Measurements from ENCODE around the gene TMPRSS9.

Gene TMPRSS9

DNA sequence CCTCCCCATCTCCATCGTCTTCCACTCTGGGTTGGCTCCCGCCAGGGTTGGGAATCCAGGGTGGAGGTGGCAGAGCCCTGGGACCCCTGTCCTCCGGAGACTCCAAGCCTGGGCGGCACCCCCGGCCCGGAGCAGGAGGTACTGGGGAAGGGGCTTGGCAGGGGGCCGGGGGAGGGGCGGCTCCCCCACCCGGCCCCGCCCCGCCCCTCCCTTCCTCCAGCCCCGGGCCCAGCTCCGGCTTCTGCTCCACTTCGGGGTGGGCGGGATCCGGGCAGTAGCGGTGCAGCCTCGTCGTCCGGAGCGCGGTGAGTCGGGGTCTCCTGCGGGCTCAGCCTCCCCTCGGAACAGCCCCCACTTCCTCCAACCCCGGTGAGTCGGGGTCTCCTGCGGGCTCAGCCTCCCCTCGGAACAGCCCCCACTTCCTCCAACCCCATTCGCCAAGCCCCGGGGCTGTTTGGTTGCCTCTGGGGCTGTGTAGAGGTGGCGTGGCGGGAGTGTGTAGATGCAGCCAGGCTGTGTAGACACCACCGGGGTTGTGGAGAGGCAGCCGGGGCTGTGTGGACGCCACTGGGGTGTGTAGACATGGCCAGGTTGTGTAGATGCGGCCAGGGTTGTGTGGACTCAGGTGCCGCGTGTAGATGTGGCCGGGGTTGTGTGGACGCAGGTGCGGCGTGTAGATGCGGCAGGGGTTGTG is at the start of gene TMPRSS9:
Gene TMPRSS9 (plus strand): TSS at position 274 of the 694 bp plus-strand sequence. CDS start 29,521 bp downstream, outside the sequence.
- no peak for DNase-seq

DNA sequence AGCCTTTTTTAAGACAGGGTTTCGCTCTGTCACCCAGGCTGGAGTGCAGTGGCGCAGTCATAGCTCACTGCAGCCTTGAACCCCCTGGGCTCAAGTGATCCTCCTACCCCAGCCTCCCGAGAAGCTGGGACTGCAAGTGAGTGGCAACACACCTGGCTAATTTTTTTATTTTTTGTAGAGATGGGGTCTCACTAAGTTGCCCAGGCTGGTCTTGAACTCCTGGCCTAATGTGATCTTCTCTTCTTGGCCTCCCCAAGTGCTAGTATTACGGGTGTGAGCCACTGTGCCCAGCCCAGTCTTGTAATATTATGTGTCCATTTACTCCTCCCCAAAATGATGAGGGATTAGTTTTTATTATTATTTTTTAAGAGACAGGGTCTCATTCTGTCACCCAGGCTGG is 49.0 kb upstream of the TMPRSS9 start:
- no peak for DNase-seq

DNA sequence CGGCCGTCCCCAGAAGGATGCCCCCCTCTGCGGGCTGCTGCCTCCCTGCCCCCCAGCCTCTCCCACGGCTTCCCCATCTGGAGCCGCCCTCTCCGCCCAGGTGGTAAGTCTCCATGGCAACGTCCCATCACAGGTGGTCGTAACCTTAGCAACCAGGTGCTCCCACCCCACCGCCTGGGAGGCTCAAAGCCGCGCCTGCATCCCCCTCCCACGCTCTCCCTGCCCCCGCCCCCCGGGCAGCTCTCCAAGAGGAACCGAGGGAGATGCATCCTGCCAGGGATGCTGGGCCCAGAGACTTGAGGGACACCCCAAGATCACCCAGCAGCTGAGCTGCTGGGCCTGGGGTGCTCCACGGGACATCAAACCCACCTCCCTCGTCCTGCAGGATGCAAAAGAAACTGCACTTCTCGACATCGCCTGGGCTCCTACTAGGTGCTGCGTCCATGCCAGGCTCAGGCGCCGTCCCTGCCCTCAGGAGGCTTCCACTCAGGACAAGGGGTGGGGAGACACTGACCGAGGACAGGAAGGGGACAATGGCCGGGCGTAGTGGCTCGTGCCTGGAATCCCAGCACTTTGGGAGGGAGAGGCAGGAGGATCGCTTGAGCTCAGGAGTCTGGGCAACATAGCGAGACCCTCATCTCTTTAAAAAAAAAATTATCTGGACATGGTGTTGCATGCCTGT is 47.1 kb upstream of the TMPRSS9 start:
- DNase-seq: peak in 1 of 2 experiments; percentile 31

DNA sequence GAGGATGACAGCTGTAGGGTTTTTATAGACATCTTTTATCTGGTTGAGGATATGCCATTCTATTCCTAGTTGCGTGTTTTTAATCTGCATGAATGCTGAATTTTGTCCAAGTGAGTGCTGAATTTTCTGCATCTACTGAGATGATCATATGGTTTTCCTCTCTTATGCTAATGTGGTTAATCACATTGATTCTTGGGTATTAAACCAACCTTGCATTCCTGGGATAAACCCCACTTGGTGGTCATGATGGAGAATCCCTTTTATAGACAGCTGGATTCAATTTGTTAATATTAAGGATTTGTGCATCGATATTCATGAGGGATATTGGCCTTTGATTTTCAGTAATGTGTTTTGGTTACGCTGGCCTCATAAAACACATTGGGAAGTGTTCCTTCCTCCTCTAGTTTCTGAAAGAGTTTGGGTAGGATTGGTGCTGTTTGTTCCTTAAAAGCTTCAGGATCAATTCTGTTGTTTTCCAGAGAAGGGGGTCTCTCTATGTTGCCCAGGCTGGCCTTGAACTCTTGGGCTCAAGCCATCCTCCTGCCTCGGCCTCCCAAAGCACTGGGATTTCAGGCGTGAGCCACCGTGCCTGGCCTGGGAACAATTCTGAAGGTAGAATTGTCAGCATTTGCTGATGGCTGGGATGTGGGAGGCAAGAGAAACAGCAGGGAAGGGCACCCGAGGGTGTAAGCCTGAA is 44.8 kb upstream of the TMPRSS9 start:
- no peak for DNase-seq

DNA sequence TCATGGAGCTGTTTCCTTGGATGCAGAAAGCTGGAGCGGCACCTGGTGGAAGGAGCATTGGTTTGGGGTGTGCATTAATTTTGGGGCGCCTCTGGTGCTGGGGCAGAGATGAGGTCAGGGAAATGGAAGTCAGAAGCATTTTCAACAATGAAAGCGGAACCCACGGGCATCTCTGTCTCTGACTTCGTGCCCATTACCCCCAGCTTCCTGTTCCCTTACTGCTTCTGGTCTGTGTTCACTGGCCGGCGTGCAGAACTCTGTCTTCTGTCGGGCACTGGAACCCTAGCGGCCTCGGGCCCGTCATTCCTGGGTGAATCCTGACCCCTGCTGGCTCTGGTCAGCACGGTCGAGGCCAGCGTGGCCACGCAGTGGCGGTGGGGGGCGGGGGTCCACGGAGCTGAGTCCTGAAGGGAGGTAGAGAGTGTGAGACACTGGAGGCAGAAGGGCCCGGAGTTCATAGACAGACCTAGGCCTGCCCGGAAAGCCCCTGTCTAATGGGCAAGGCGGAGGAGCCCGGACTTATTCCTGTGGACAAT is 44.2 kb upstream of the TMPRSS9 start:
- DNase-seq: peak; percentile 48 to 67

DNA sequence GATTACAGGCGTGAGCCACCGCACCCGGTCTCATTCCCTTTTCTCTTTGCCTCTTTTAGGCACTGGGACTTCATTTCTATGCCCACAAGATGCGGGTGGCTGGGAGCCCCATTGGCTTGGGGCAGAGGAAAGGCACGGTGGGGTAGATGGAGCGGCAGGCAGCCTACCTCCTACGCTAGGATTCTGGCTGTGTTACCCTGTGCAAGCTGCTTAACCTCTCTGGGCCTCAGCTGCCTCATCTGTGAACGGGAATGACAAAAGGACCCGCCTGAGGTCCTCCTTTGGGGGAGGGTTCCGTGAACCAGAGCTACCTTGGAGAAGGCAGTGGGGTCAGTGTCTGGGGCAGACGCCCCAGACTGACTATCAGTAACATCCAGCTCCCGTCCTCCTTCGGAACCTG is 42.8 kb upstream of the TMPRSS9 start:
- no peak for DNase-seq

DNA sequence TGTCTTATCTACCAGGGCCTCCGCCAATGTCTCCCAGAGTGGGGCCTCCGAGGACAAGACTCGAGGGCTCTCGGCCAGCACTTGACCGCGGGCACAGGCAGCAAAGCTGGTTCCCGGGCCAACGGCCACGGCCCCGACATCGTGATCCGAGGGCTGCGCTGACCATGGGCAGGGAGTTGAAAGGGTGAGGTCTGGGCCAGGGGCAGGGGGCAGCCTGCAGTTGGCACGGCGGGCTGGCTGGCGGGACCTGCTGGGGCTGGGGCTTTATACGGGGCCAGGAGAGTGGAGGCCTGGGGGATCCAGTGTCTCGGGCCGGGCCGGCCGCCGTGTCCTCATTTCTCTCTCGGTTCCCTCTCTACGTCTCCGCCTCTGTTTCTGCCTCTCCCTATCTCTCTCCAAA is 42.3 kb upstream of the TMPRSS9 start:
- no peak for DNase-seq

DNA sequence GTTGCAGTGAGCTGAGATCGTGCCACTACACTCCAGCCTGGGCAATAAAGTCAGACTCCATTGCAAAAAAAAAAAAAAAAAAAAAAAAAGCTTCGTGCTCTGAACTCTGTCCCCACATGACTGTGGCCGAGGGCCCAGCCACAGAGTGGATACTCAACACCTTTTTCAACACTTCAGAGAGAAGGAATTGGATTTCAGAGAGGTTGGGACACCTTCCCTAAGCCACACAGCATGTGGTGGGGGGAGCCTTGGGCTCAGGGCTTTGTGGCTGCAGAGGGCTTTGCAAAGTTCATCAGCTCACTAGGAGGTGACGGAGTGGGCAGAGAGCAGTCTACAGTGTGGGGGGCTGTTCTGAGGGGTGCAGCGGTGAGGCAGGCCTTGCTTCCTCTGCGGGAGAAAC is 41.1 kb upstream of the TMPRSS9 start:
- no peak for DNase-seq

DNA sequence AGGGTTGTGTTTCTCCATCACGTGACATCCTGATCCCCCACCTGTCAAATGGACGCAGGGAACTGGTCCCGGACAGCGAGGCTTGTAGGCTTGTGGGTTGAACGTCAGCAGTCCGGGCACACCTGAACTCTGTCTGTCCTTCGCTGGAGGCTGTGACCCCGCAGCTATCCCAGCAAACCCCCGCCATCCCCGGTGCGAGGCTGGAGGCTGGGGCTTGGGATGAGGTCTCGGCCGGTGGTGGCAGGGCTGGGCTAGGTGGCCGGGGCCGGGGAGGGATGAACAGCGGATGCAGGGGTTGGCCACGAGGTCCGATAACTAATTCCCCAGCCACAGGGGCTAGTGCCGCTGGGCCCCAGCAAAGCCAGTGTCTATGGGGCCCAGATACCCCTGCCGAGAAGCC is 40.5 kb upstream of the TMPRSS9 start:
- no peak for DNase-seq

DNA sequence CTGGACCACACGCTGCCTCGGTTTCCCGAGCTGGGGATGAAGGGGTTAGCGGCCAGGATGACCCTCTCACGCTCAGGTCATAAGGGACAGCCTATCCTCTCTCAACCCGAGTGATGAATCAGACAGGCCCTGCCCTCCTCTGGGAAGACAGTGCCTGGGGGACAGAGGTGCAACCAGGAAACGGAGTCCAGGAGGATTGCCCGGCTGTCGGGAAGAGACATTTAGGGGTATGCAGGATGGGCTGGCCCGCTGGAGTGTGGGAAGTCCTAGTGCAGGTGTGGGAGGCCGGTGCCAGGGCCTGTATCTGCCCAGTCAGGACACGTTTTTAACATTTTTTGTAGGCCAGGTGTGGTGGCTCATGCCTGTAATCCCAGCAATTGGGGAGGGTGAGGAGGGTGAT is 40.0 kb upstream of the TMPRSS9 start:
- no peak for DNase-seq

DNA sequence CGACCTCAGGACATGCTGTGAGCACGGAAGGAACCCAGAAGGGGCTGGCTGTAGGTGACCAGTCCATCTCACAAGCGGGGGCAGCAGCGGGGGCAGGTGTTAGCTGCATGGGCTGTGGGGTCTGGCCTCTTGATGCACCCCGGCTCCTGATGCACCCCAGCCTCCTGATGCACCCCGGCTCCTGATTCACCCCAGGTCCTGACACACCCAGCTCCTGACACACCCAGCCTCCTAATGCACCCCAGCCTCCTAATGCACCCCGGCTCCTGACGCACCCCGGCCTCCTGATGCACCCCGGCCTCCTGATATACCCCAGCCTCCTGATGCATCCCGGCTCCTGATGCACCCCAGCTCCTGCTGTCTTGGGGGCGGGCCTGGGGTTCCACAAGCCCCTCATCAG is 39.1 kb upstream of the TMPRSS9 start:
- DNase-seq: no peak

DNA sequence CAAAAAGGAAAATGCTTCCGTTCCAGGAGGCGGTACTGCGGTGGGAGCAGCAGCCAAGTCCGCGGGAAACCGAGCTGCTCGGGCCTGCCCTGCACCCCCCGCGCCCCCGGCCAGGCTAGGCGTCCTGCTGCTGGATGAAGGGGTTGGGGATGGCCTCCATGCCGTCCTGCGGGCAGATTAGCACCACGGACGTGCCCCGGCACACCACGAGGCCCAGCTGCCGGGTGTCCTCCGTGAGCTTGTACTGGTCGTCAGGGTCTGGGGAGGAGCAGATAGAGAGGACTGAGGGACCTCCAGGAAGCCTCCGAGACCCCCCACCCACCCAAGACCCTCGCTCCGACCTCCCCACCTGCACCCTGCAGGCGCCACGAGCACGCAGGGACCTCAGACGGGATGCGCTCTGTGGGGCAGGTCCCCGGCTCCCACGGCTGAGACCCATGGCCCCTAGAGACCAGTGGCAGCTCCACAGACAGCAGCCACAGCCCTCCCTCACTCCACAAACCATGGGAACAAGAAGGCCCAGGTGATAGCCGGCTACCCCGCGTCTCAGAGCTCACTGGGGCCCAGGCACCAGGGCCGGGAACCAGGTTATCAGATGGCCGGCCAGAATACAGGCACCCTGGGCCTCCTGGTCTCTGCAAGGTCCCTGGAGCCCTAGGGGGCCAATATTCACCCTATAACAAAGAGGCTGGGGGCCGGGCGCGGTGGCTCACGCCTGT is 38.3 kb upstream of the TMPRSS9 start:
- DNase-seq: no peak

DNA sequence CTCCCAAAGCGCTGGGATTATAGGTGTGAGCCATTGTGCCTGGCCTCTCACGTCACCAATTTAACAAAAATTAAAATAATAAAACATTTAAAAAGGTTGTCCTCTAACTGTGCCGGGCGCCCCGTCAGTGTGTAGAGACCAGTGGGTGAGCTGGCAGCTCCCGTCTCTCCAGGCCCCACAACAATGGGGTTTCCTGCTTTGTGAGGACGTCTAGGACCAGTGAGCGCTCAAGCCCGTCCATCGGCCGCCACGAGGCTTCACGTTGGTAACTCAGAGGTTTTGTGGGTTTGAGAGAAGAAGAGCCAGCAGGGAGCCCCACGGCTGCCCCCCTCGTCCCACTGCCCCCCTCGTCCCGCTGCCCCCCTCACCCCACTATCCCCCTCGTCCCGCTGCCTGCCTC is 36.4 kb upstream of the TMPRSS9 start:
- no peak for DNase-seq

DNA sequence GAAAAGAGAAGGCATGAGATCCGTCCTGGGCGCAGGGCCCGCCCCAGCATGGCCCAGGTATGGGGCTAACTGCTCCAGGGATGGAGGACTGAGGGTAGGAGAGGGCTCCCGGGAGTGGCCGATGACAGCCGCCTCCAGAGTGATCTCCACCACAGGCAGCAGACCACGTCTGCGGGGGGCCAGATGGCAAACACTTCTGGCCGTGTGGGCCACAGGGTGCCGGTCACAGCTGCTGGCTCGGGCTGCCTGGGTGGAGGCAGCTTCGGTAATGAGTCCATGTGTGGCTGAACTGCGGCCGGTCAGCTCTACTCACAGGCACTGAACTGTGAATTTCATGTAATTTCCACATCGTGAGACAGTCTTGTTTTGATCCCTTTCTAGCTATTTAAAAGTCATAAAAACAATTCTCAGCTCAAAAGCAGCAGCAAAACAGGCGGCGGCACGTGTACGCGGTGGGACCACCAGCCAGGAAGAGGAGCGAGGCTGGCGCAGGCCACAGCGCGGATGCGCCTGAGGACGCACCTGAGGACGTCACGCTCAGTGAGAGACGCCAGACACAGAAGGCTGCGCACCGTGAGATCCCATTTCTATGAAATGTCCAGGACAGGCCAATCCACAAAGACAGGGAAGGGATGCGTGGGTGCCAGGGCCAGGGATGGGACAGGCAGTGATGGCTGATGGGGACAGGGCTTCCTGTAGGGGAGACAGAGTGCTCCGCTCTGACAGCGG is 35.7 kb upstream of the TMPRSS9 start:
- DNase-seq: peak in 1 of 2 experiments; percentile 56

DNA sequence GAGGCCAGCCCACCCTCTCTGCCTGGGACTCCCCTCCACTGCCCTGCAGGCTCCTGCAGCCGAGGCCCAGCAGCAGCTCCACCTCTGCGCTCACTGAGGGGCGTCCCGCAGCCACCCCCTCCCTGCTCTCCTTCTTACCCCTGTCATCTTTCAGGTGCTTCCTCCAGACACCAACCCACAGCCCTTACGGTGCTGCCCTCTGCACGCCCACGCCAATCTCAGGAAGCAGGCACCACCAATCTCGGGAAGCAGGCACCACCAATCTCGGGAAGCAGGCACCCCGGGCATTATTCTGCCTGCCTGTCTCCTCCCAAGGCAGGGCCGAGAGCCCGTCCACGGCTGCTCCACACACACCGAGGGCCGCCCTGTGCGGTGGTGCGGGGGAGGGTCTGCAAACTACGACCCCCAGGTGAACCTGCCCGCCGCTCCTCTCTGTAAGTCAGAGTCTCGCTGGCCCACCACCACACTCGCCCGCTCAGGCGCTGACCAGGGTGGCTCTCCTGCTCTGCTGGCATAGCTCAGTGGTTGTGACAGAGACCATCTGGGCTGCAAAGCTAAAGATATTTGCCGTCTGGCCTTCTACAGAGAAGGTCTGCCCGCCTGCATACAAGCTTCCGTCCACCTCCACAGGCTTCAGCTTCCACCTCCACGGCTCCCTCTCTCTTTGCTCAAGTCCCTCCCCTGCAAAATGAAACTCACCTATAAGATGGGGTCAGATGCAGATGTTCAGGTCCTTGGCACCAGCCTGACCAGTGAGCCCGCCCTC is 34.6 kb upstream of the TMPRSS9 start:
- no peak for DNase-seq

DNA sequence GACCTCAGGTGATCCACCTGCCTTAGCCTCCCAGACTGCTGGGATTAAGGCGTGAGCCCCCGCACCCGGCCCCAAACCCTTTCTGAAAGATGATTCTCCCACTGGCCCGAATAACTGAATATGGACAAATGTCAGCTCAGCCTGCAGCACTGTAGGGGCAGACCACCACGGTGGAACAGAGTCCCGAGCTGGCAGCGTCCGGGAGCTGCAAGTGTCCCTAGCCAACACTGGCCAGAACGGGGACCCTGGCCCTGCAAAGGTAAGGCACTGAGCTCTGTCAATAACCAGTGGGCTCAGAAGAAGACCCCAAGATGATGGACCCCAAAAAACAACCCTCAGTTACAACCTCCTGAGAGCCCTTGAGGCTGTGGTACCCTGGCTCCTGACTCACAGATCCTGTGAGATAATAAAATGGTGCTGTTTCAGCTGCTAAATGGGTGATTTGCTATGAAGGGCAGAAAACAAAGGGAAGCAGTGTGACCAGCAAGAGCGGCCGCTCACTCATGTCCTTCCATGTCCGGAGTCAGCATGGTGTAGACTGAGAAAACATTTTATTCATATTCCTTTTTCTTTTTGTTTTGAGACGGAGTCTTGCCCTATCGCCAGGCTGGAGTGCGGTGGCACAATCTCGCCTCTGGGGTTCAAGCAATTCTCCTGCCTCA is 33.2 kb upstream of the TMPRSS9 start:
- no peak for DNase-seq

DNA sequence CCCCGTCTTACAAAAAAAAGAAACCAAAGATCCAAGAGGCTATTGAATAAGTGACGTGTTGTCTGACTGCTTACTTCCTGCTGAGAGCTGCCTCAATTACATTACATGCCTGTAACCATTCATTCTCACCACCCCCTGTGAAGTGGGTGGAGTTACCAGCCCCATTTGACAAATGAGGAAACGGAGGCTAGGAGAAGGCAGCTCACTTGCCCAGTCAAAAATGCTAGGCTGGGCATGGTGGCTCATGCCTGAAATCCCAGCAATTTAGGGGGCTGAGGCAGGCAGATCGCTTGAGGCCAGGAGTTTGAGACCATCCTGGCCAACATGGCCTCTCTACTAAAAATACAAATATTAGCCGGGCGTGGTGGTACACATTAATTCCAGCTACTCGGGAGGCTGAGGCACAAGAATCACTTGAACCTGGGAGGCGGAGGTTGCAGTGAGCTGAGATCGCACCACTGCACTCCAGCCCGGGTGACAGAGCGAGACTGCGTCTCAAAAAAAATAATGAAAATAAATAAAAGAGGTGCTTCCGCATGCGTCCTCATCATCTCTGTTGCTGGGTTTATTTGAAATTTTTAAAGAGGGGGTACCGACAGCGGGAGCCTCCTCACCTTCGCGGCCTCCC is 32.2 kb upstream of the TMPRSS9 start:
- no peak for DNase-seq

DNA sequence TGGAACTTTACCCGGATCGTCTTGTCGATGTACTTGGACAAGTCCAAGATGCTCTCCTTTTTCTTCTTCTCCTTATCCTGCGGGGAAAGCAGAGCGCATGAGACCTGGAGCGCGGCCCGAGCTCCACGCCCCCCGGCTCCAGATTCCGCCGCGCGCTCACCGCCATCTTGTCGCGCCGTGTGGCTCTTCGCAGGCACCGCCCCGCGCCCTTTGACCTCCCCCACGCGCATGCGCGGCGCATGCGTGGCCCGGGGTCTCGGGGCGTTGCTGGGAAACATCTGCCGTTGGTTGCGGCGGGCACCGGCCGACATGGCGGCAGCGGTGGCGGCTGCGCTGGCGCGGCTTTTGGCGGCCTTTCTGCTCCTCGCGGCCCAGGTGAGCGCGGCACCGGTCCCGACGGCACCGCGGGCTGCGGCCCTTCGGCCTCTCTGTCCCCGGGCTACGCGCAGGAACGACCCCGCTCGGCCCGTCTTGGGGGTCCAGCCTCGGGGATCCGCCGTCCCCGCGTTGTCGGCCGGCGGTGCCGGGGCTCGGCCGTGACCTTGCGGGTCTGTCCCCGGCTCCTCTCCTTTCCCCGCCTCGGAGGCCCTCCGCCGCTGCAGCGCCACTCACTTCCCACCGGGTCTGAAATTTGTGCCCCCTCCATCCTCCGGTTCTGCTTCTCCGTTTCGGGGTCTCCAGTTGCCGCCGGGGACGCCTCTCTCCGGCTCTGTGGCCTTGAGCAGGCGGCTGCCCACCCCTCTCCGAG is 31.5 kb upstream of the TMPRSS9 start, which contains the start of the genes LSM7 and SPPL2B:
Gene LSM7 (minus strand): TSS at position 186 of the 748 bp plus-strand sequence. CDS start 20 bp downstream, at position 166.
Gene SPPL2B (plus strand): TSS at position 284 of the 748 bp plus-strand sequence. CDS start 26 bp downstream, at position 310.
- DNase-seq: peak; percentile 81 to 93

DNA sequence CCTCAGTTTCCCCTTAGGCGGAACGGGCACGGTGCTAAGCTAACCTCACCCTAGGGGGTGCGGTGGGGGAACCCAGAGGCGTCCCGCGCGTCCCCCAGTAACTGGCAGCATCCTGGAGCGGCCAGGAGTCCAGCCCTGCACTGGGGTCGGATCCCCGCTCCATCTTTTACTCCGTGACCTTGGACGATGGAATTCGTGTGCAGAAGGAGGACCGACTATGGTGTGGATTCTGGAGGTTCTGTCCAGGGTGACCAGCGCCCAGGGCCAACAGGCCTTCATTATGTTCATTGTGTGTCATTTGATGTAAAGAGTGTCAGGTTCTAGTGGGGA is 31.0 kb upstream of the TMPRSS9 start:
- DNase-seq: no peak

DNA sequence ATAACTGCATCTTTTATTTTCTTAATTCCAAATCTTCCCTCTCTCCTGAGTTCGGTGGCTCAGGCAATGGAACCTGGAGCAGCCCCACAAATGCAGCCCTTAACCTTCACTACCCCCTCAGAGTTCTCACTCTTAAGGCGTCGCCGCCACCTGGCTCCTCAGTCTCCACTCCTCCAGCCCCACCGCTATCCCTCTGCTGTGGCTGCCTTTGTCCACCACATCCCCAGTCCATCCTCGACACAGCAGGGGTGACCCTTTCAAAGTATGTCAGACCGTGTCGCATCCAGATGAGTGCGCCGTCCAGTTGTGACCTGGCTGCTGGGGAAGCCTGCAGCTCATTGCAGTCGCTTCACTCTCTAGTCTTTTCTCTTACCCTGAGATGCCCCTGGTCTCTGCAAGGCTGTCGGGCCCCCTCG is 30.6 kb upstream of the TMPRSS9 start:
- no peak for DNase-seq

Data from NCI-H524 (cell line).